ENCODE results near the gene CFAP221. TPM values are rescaled to one million over a fixed set of nuclear protein-coding genes. Genes with fewer than 3 reads are reported as not detected.

CFAP221 gene
- total and polyA plus RNA-seq, 8 donors, result 10.1 to 25.3 (median 15.2) TPM

Other genes starting within 250 kb of the CFAP221 start
- gene C2orf76, start 177.6 kb upstream of the CFAP221 start, total RNA-seq, result 1 to 10 TPM; 3.8 to 6.1 (median 5.1) TPM
- 10 to 100 TPM; 11.5 to 12.0 TPM for gene C2orf76, start 177.6 kb upstream of the CFAP221 start, polyA plus RNA-seq
- gene DBI, start 177.5 kb upstream of the CFAP221 start, total RNA-seq, result 10 to 100 TPM; 20.6 to 58.8 (median 27.5) TPM
- 100 to 1,000 TPM; 126 to 200 TPM for gene DBI, start 177.5 kb upstream of the CFAP221 start, polyA plus RNA-seq
- 10 to 100 TPM in 4 of 6 donors, 1 to 10 TPM in 2; 5.2 to 11.2 (median 10.2) TPM for gene TMEM37, start 112.6 kb upstream of the CFAP221 start, total RNA-seq
- 10 to 100 TPM; 10.3 to 25.3 TPM for gene TMEM37, start 112.6 kb upstream of the CFAP221 start, polyA plus RNA-seq
- 10 to 100 TPM; 31.9 to 93.8 (median 69.0) TPM for gene SCTR, start 20.0 kb upstream of the CFAP221 start, total RNA-seq
- 1,000 to 10,000 TPM; 1,078 to 1,263 TPM for gene SCTR, start 20.0 kb upstream of the CFAP221 start, polyA plus RNA-seq
- gene TMEM177, start 134.8 kb downstream of the CFAP221 start, total RNA-seq, result 1 to 10 TPM; 3.0 to 5.9 (median 3.7) TPM
- gene TMEM177, start 134.8 kb downstream of the CFAP221 start, polyA plus RNA-seq, result 1 to 10 TPM; 5.4 to 7.9 TPM
- 10 to 100 TPM; 11.7 to 18.7 (median 14.1) TPM for gene PTPN4, start 215.5 kb downstream of the CFAP221 start, total RNA-seq
- gene PTPN4, start 215.5 kb downstream of the CFAP221 start, polyA plus RNA-seq, result 1 to 10 TPM; 4.4 to 5.4 TPM